Activated CD4-positive, alpha-beta memory T cell treated with anti-CD3 and anti-CD28 coated beads for 36 hours (primary cell): ENCODE data around the gene LGMN. TPM values are rescaled to one million over a fixed set of nuclear protein-coding genes. Genes with fewer than 3 reads are reported as not detected.
A peak's percentile ranks its signal among the peaks of the same experiment; 100 is the strongest.
"Not testable (repeated sequence)": the region's sequence is repeated elsewhere in the genome, so short reads cannot be mapped to it uniquely, and the experiment has no call there.

ENCODE experiments used
- CTCF ChIA-PET: fragments of 350-600 bp; sonication (Branson Sonifier 250); formaldehyde crosslinking; loops from one replicate; lab custom pipeline; 2021; ENCODE audit warnings: antibody characterized with exemption, inconsistent platforms; lab: Charles Lee
- POLR2A ChIA-PET: fragments of 350-600 bp; sonication (Branson Sonifier 250); formaldehyde crosslinking; loops from one replicate; lab custom pipeline; 2021; ENCODE audit warnings: antibody characterized with exemption; lab: Charles Lee
- DNase-seq: peaks from one replicate; pipeline ENCODE4 v3.0.0-alpha.2; 2020
- H3K27ac Mint-ChIP-seq: one replicate; pipeline ENCODE4 v1.8.0; 2021; ENCODE audit warnings: mixed read lengths
- H3K27me3 Mint-ChIP-seq: one replicate; pipeline ENCODE4 v1.8.0; 2021; ENCODE audit warnings: mixed read lengths
- H3K36me3 Mint-ChIP-seq: one replicate; pipeline ENCODE4 v1.8.0; 2021; ENCODE audit warnings: mixed read lengths
- H3K4me1 Mint-ChIP-seq: one replicate; pipeline ENCODE4 v1.8.0; 2021; ENCODE audit warnings: low read depth, mixed read lengths
- H3K4me3 Mint-ChIP-seq: one replicate; pipeline ENCODE4 v1.8.0; 2021; ENCODE audit warnings: mild to moderate bottlenecking, mixed read lengths
- H3K9me3 Mint-ChIP-seq: one replicate; pipeline ENCODE4 v1.8.0; 2021; ENCODE audit warnings: mixed read lengths
- intact Hi-C: fragments of 100-400 bp; cut with micrococcal nuclease; formaldehyde crosslinking; loops from one replicate; pipeline ENCODE4 v1.15.1; 2023
- total RNA-seq, 2 experiments: library from RNA; stranded (reverse); gene quantifications; one replicate each; pipeline ENCODE4 v1.2.3, GENCODE V29; 2021

The LGMN gene
- total RNA-seq, 2 experiments from 2014 or later, result 9.2 to 10.2 TPM

DNA sequence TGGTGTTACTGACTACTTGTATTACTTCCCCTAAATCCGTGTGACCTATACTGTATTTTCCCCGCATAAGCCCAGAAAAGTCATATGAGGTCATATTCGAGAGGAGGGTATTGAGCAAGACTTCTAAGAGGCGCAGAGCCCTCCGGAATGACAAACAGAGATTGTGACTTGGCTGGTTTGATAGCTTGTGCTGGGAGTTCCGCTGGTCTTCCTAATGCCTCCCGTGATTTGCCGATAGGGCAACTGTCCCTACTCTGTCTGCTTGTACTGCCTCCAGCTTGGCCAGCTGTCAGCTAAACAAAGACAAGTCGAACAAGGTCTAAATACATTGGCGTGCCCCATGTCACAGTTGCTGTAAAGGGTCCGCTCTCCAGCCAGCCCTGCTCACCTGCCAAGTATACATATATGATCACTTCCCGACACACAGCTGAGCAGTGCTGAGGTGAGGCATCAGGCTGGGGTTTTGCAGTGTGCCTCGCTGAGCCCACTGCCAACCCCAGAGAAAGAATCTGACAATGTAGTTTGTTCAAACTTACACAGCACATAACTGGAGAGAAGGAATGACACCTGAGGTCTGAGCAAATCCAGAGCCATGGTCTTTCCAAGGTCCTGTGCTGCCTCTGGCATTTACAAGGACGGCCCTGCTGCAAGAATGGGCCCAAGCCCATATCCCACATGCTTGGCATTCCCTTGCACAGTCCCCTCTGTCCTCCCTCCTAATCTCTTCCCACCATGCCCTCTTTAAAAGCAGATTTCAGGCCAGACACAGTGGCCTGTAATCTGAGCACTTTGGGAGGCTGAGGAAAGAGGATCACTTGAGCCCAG, 23.7 kb downstream of the LGMN start:
- H3K4me1 Mint-ChIP-seq, result peaks cover 18% of the 10 kb centered on the region
- CTCF ChIA-PET, result interaction anchor here (1.4 kb wide), 1 partner anchor 10 kb away, joined by 4 read pairs; no protein-coding TSS in a partner anchor
- H3K9me3 Mint-ChIP-seq, result peaks cover 4% of the 10 kb centered on the region
- intact Hi-C loops, result no loop called here
- peaks cover 13% of the 10 kb centered on the region for H3K27me3 Mint-ChIP-seq
- no peak overlapping the region for H3K27ac Mint-ChIP-seq
- no peak overlapping the region for H3K4me3 Mint-ChIP-seq
- POLR2A ChIA-PET, result no interaction called here
- DNase-seq, result no peak
- peaks cover 6% of the 10 kb centered on the region for H3K36me3 Mint-ChIP-seq

DNA sequence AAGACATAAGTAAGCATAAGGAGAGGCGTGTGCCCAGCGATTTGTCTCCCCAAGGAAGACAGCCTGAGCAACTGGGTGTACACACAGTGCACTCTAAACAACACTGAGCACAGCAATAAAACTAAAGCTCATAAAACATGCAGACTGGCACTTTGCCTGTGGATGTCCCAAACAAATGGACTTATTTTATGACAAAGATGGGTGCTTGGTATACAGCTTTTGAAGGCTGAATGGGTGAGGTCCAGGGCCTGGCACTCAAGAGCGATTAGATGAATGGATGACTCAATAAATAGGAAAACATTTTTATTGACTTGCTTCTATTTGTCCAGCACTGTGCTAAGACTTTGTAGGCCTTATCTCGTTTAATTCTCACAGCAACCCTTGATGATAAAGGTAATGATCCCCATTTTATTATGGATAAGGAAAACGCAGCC, 28.5 kb downstream of the LGMN start:
- Mint-ChIP-seq H3K27ac (no peak overlapping the region), H3K4me3 (no peak overlapping the region), H3K27me3 (peaks cover 2% of the 10 kb centered on the region), H3K36me3 (no peaks in the 10 kb centered on the region), H3K4me1 (peaks cover 8% of the 10 kb centered on the region), H3K9me3 (no peaks in the 10 kb centered on the region)
- no peak for DNase-seq
- ChIA-PET CTCF (interaction anchor here (1.2 to 1.6 kb wide), 2 partner anchors 64 to 419 kb away, joined by 3 to 4 read pairs; no protein-coding TSS in a partner anchor), POLR2A (no interaction called here)
- intact Hi-C loops, result no loop called here

DNA sequence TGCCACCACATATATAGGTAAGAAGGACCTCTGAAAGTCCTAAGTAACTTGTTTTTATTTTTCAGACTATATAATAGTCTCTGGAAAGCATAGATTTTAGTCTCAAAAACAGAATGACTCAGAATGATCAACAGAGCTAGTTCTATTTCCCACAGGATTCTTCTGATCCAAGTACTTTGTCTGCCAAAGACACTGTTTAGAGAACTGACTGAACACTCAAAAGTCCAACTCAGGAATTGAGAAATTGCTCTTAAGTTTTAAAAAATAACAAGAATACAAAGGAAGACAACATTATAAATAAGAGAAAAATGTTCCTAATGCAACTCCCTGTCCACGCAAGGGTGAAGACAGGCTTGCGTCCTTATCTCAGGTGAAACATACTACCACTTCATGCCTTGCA, 29.0 kb downstream of the LGMN start:
- no peak for DNase-seq
- Mint-ChIP-seq H3K4me3 (no peak overlapping the region), H3K9me3 (no peaks in the 10 kb centered on the region), H3K4me1 (peaks cover 8% of the 10 kb centered on the region), H3K27ac (no peak overlapping the region), H3K27me3 (peaks cover 2% of the 10 kb centered on the region), H3K36me3 (no peaks in the 10 kb centered on the region)
- ChIA-PET POLR2A (no interaction called here), CTCF (interaction anchor here (1.2 kb wide), 1 partner anchor 65 kb away, joined by 4 read pairs; no protein-coding TSS in a partner anchor)
- intact Hi-C loops, result no loop called here

DNA sequence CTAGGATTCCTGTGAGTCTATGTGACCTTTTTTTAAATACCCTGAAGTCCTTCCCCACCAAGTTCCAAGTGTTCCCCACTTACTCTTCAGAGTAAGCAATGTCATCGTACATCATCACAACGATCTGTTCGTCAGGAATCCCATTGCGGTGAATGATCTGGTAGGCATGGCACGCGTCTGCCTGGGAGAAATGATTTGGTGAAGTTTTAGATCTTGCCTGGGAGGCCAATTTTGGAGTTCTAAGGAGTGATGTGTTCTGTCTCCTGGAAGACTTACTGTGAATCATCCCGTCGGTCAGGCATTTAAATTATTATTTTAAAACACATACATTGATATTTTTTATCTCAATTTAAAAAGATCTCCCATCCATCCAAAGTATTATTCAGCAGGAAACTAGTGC, 29.8 kb downstream of the LGMN start:
- H3K27ac Mint-ChIP-seq, result no peak overlapping the region
- no peaks in the 10 kb centered on the region for H3K36me3 Mint-ChIP-seq
- no peaks in the 10 kb centered on the region for H3K9me3 Mint-ChIP-seq
- POLR2A ChIA-PET, result no interaction called here
- peaks cover 2% of the 10 kb centered on the region for H3K27me3 Mint-ChIP-seq
- peaks cover 8% of the 10 kb centered on the region for H3K4me1 Mint-ChIP-seq
- H3K4me3 Mint-ChIP-seq, result no peak overlapping the region
- DNase-seq, result no peak
- intact Hi-C loops, result no loop called here
- CTCF ChIA-PET, result interaction anchor here (1.4 to 10.3 kb wide), 2 partner anchors 49 to 66 kb away, joined by 3 to 142 read pairs; no protein-coding TSS in a partner anchor

DNA sequence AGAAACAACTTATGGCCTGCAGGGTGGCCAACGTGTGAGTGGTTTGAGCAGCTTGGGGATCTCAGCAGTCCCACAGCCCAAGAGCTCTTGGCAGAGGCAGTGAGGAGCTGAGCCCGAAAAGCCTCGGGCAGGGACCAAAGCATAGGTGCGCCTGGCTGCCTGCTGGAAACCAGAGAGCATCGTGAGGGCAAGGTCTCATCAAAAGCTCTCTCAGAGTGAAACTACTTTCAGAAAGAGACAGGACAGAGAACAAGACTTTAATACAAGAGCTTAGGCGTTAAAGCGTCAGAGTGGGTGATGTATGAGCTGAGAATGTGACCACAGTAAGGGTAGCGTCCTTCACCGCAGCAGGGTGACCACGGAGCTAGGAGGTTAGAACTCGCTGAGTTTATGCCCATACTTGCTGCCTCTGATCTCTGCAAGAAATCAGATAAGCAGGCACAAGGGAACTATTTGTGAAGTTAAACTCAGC, 30.8 kb downstream of the LGMN start:
- Mint-ChIP-seq H3K36me3 (no peaks in the 10 kb centered on the region), H3K4me3 (no peak overlapping the region), H3K4me1 (peaks cover 8% of the 10 kb centered on the region), H3K27me3 (peaks cover 2% of the 10 kb centered on the region), H3K27ac (no peak overlapping the region), H3K9me3 (no peaks in the 10 kb centered on the region)
- ChIA-PET POLR2A (interaction anchor here (1.0 kb wide), 1 partner anchor 13 kb away, joined by 4 read pairs; no protein-coding TSS in a partner anchor), CTCF (interaction anchor here (0.6 to 10.3 kb wide), 6 partner anchors 28 to 67 kb away, joined by 3 to 142 read pairs (median 4); no protein-coding TSS in a partner anchor)
- peak; percentile 58 for DNase-seq
- intact Hi-C loops, result no loop called here

DNA sequence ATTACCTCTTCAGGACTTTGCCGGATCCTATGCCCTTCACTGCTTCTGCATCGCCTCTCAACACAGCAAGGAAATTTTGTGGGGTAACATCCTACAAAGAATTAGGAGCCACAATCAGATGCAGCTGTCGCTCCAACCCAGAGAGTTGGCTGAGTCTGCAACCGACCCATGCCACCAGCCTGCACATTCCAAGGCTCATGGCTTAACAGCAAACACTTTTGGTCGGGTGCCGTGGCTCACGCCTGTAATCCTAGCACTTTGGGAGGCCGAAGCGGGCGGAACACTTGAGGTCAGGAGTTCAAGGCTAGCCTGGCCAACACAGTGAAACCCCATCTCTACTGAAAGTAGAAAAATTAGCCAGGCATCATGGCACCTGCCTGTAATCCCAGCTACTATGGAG, 32.3 kb downstream of the LGMN start:
- Mint-ChIP-seq H3K27ac (no peak overlapping the region), H3K9me3 (no peaks in the 10 kb centered on the region), H3K36me3 (no peaks in the 10 kb centered on the region), H3K4me3 (no peak overlapping the region), H3K27me3 (no peaks in the 10 kb centered on the region), H3K4me1 (peaks cover 8% of the 10 kb centered on the region)
- CTCF ChIA-PET, result interaction anchor here (10.3 kb wide), 1 partner anchor 69 kb away, joined by 142 read pairs; no protein-coding TSS in a partner anchor
- POLR2A ChIA-PET, result no interaction called here
- no peak for DNase-seq
- intact Hi-C loops, result no loop called here

DNA sequence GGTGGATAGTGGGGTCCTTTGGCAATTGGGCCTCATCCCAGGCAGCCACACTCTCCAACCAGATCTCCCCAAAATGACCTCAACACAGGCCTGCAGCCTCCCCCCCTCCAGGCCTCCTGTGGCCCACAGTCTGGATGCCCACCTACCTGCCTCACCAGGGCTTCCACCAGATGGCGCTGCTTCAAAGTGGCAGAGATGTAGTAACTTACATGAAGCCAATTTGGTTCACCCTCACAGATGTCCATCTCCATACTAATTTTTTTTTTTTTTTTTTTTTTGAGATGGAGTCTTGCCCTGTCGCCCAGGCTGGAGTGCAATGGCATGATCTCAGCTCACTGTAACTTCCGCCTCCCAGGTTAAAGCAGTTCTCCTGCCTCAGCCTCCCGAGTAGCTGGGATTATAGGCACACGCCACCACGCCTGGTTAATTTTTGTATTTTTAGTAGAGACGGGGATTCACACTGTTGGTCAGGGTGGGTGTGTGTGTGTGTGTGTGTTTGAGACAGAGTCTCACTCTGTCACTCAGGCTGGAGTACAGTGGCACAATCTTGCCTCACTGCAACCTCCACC, 33.6 kb downstream of the LGMN start:
- CTCF ChIA-PET, result interaction anchor here (0.6 to 10.3 kb wide), 12 partner anchors 11 to 423 kb away, joined by 3 to 142 read pairs (median 4); no protein-coding TSS in a partner anchor
- H3K27ac Mint-ChIP-seq, POLR2A ChIA-PET, H3K36me3 Mint-ChIP-seq, H3K9me3 Mint-ChIP-seq, H3K27me3 Mint-ChIP-seq, H3K4me1 Mint-ChIP-seq, H3K4me3 Mint-ChIP-seq: not testable (repeated sequence)
- intact Hi-C loops, result loop anchor here (1.0 kb wide), 1 partner anchor 68 kb away; no protein-coding TSS in a partner anchor
- peak; percentile 89 for DNase-seq

DNA sequence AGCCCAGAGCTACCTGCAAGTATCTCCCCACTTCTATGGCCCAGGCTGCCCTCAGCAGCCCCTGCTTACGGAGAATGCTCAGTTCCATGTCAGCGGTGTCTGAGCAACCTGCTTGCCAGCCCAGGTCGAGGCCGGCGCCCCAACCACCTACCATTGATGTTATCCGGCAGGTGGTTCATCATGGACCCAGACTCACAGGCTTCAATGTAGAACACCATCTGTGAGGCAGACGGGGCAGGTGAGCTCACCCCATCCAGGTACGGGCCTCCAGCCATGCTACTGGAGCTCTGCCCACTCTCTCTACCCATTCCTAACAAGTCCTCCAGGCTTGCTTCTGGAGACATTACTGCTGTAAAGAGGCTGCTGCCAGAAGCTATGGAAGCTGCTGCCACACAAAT, 35.8 kb downstream of the LGMN start:
- intact Hi-C loops, result no loop called here
- Mint-ChIP-seq H3K4me3 (no peak overlapping the region), H3K36me3 (no peaks in the 10 kb centered on the region), H3K27ac (no peak overlapping the region), H3K27me3 (no peaks in the 10 kb centered on the region), H3K9me3 (no peaks in the 10 kb centered on the region), H3K4me1 (peaks cover 4% of the 10 kb centered on the region)
- no peak for DNase-seq
- ChIA-PET CTCF (interaction anchor here (1.0 to 10.3 kb wide), 5 partner anchors 11 to 115 kb away, joined by 3 to 142 read pairs (median 5); no protein-coding TSS in a partner anchor), POLR2A (no interaction called here)

DNA sequence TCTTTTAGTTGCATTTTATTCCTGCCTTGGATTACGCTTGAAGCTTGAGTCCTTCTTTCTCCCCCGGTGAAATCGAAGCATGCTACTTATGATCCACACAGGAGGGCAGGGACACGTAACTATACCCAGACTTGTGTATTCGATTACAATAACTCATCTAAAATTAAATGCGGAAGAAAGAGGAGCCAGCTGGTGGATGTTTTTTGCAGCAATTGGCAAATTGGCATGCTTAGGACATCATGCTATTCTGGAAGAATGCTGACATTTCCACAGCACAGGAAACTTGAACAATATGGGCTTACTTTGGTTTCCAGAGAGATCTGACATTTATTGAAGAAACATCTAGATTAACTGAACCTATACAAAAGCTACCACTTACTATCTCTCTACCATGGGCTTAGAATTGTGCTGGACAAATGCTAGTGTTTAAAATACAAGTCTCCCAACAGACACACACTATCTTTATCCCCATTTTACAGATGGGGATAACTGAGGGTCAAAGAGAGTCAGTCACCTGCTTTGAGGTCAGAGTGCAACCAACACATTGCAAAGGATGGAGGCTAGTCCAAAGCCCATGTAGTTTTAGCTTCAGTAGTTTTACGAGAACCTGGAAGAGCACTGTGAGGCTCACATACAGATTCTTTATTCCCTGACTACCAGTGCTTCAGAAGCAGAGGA, 36.3 kb downstream of the LGMN start:
- no peaks in the 10 kb centered on the region for H3K36me3 Mint-ChIP-seq
- no peaks in the 10 kb centered on the region for H3K4me1 Mint-ChIP-seq
- ChIA-PET CTCF (interaction anchor here (1.0 to 10.3 kb wide), 4 partner anchors 22 to 115 kb away, joined by 3 to 142 read pairs (median 5); no protein-coding TSS in a partner anchor), POLR2A (no interaction called here)
- DNase-seq, result no peak
- H3K9me3 Mint-ChIP-seq, result no peaks in the 10 kb centered on the region
- intact Hi-C loops, result no loop called here
- no peak overlapping the region for H3K4me3 Mint-ChIP-seq
- H3K27me3 Mint-ChIP-seq, result no peaks in the 10 kb centered on the region
- H3K27ac Mint-ChIP-seq, result no peak overlapping the region

DNA sequence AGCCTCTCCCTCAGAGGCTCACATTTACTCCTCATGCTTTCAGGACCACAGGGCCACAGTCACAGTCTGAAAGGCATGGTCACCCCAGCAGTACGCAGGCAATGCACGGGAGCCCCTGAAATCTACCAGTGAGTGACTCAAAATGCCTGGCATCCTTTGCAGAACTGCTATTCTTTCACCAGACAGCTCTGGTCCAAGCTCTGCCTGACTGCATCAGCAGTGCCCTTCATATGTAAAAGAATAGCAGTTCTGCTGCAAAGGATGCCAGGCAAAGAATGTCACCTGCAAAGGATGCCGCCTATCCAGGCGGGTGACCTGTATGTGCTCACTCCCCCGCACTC, 38.5 kb downstream of the LGMN start:
- Mint-ChIP-seq H3K4me3 (no peak overlapping the region), H3K9me3 (no peaks in the 10 kb centered on the region), H3K27me3 (no peaks in the 10 kb centered on the region), H3K27ac (no peak overlapping the region), H3K36me3 (no peaks in the 10 kb centered on the region), H3K4me1 (no peaks in the 10 kb centered on the region)
- CTCF ChIA-PET, result interaction anchor here (1.4 to 10.3 kb wide), 3 partner anchors 20 to 75 kb away, joined by 4 to 142 read pairs (median 6); no protein-coding TSS in a partner anchor
- intact Hi-C loops, result no loop called here
- POLR2A ChIA-PET, result no interaction called here
- DNase-seq, result no peak

DNA sequence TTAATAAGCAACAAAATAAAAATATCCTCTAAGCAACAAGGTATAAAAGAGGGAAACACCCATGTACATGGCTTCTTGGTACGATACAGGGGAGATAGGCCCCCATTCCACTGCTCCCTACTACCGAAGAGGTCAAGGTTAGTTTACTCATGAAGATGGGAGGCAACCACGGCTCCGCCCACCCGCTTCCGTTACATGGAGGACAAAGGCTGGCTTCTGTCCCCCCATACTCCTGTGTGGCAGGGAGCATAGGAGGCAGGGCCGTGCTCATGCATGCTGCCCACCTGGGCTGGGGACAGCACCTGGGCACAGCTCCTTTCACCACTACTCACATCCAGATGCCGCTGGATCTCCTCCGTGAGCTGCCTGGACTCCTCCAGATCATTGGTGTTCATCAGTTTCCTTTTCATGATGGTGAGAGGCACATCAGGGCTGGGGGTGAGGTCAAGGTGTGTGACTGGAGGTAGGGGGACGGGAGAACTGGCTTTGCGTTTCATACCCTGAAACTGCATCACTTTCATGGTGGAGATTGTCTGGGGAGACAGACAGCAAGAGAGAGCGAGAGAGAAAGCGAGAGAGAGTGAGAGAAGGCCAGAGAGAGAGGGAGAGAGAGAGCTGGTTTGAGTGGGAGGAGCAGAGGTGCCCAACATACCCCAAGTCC, 39.0 kb downstream of the LGMN start:
- Mint-ChIP-seq H3K4me1 (no peaks in the 10 kb centered on the region), H3K9me3 (no peaks in the 10 kb centered on the region), H3K36me3 (no peaks in the 10 kb centered on the region), H3K4me3 (no peak overlapping the region), H3K27ac (no peak overlapping the region), H3K27me3 (no peaks in the 10 kb centered on the region)
- CTCF ChIA-PET, result interaction anchor here (1.4 to 10.3 kb wide), 3 partner anchors 19 to 75 kb away, joined by 4 to 142 read pairs (median 6); no protein-coding TSS in a partner anchor
- intact Hi-C loops, result no loop called here
- POLR2A ChIA-PET, result interaction anchor here (0.6 kb wide), 1 partner anchor 575 kb away, joined by 4 read pairs; no protein-coding TSS in a partner anchor
- DNase-seq, result no peak
